LHCN-M2 (cell line): ENCODE data around the gene SP140. TPM values are rescaled to one million over a fixed set of nuclear protein-coding genes. Genes with fewer than 3 reads are reported as not detected.
"Not testable (repeated sequence)": the region's sequence is repeated elsewhere in the genome, so short reads cannot be mapped to it uniquely, and the experiment has no call there.

ENCODE experiments used
- DNase-seq: peaks from one replicate; pipeline ENCODE4 v3.0.0-alpha.2; 2012; ENCODE audit warnings: low read depth
- total RNA-seq: library from RNA; depleted of rRNA; stranded (reverse); fragments of >200 nt; gene quantifications from 2 replicates; pipeline ENCODE4 v1.2.3, GENCODE V29; 2014

SP140 gene
- total RNA-seq, 1 experiment from 2014 or later: 0.34 TPM

DNA sequence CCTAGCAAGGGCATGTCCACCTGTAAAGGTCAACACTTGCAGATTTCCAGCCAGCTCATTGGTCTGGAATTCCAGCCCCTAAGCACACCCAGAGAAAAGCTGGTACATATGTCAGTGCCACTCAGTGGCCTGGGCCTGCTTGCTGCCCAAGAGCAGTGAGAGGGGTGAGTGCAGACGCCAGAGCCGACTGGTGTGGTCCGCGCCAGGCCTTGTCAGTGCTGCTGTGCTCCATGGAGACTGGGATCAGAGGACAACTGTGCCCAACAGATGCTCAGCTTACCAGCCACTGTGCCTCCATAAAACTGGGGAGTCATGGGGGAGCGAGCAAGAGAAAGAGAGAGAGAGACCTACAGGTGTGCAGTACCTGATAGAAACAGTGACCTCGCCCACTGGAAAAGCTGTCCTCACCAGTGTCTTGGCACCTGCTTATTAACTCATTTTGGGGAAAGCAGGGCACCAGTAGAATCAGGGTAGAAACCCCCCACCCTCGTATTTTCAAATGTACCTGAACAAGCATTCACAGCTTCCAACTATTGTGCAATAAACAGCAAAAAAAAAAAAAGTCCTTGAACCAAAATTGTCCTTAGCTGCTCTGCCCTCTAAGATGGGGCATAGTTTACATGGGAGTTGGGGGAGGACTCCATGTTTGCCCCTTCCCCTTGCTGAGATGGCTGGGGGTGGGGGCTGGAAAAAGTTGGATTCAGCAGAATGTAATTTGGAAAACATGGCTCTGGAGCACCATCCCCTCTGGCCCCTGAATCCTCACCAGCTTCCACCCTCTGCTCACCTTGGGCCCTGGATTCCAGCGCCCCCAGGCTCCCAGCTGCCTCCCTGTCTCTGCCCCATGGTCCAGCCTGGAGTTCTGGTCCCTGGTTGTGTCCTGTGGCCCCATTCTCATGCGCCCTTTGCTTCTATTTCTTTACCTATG, 100.0 kb downstream of the SP140 start:
- no peak for DNase-seq

- DNase-seq: peak; percentile 83
Measured at GRCh38 chr2:230326453-230327417, 101.2 kb downstream of the SP140 start, which contains the start of gene SP140L. Gene SP140L, plus strand, starts transcription at chr2:230327193. Its CDS starts 77 bp downstream, at chr2:230327270.

GRCh38 chr2:230327418-230328154, 102.0 kb downstream of the SP140 start:
- DNase-seq: peak; percentile 5

- no peak for DNase-seq
Measured at GRCh38 chr2:230328155-230328458, 102.6 kb downstream of the SP140 start.

- no peak for DNase-seq
Measured at GRCh38 chr2:230329946-230330605, 104.5 kb downstream of the SP140 start.

DNA sequence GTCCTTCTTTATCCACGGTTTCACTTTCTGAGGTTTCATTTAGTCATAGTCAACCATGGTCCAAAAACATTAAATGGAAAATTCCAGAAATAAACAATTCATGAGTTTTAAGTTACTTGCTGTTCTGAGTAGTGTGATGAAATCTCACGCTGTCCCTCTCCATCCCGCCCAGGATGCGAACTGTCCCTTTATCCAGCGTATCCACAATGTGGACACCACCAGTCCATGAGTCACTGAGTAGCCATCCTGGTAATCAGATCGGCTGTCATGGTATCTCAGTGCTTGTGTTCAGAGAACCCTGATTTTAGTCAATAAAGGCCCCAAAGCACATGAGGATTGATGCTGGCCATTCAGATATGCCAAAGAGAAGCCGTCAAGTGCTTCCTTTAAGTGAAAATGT, 105.2 kb downstream of the SP140 start:
- peak; percentile 89 for DNase-seq

DNA sequence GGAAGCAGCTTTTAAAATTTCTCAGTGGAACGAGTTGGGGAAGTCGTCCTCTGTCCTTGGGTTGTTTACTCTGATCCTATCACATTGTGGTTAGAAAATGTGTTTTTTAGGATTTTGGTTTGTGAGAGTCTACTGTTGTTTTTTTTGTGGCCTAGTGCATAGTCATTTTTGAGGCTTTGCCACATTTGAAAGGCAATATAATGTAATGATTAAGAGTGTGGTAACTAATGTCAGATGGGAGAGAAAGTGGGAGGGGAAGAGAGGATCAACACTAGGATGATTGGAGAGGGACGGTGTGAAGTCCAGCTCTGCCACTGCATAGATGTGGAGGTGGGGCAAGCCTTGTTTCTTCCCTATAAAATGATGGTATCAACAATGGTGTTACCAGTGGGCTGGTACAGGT, 109.9 kb downstream of the SP140 start:
- peak; percentile 15 for DNase-seq

DNA sequence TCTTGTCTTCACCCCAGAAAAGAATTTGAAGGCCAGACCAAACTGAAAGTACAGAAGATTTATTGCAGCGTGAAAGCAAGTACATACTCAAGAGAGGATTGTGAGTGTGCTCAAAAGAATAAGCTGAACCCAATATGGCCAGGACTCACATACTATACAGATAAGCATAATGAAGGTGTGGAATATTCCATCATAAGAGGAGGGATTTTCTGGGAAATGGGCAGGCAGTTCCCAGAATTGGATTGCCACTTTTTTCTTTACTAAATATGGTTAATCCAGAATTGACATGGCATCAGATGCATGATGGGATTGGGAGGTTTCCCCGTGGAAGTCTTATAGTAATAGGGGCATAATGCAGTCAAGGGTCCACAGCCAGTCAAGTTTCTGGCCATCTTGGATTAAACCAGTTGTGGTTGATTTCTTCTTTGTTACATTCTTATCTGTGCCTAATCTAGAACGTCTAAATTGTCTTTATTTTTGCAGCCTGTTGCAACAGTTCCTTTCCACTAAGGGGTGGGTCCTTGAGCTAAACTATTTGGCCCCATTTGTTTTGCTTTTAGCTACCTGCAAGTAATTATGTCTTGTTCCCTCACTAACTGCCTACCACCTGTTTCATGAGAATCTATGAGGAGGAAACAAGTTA, 110.4 kb downstream of the SP140 start:
- no peak for DNase-seq

DNA sequence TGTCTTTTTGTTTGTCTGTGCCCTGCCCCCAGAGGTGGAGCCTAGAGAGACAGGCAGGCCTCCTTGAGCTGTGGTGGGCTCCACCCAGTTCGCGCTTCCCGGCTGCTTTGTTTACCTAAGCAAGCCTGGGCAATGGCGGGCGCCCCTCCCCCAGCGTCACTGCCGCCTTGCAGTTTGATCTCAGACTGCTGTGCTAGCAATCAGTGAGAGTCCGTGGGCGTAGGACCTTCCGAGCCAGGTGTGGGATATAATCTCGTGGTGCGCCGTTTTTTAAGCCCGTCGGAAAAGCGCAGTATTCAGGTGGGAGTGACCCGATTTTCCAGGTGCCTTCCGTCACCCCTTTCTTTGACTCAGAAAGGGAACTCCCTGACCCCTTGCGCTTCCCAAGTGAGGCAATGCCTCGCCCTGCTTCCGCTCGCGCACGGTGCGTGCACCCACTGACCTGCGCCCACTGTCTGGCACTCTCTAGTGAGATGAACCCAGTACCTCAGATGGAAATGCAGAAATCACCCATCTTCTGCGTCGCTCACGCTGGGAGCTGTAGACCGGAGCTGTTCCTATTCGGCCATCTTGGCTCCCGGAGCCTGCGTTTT, 116.5 kb downstream of the SP140 start:
- not testable (repeated sequence) for DNase-seq

DNA sequence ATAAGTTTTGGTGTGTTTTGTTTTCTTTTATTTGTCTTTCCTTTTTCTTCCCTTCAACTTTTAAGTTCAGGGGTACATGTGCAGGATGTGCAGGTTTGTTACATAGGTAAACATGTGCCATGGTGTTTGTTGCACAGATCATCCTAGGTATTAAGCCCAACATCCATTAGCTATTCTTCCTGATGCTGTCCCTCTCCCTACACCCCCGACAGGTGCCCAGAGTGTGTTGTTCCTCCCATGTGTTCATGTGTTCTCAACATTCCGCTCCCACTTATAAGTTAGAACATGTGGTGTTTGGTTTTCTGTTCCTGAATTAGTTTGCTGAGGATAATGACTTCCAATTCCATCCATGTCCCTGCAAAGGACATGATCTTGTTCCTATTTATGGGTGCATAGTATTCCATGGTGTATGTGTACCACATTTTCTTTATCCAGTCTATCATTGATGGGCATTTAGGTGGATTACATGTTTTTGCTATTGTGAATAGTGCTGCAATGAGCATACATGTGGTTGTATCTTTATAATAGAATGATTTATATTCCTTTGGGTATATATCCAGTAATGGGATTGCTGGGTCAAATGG, 117.6 kb downstream of the SP140 start:
- DNase-seq: not testable (repeated sequence)

- peak; percentile 11 for DNase-seq
Measured at GRCh38 chr2:230343747-230344146, 118.2 kb downstream of the SP140 start.

DNA sequence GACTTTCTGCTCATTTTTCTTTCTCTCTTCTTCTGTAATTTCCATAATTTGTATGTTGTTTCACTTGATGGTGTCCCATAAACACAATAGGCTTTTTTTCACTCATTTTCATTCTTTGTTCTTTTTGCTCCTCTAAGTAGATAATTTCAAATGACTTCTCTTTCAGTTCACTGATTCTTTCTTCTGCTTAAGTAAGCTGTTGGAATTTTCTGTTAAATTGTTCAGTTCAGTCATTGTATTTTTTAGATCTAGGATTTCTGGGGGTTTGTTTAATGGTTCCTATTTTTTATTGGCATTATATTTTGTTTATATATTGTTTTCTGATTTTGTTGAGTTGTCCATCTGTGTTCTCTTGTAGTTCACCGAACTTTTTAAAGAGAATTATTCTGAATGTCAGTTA, 120.9 kb downstream of the SP140 start:
- no peak for DNase-seq

DNA sequence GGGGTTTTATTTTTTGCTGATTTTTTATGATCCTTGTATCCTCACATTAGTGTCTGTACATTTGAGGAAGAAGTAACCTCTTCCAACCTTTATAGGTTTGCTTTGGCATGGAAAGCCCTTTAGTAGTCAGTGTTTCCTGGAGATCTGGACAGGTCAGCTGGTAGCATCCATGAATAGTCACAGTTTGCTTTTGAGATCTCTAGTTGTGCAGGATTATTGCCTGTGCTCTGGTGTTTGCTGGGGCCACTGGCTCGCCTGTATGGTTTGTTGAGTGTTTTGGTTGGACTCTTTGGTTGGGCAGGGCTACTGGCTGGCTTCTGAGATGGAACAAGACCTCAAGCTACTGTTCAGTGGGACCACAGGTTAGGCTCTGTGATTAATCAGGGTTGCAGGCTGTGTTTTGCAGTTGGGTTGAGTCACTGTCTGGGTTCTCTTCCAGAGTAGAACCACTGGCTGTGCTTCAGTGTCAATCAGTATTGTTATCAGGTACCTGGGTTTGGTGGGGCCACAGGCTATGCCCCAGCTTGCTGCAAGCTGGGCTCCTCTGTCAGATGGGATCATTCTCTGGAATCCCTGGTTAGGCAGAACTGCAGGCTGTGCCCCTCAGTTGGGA, 121.5 kb downstream of the SP140 start:
- no peak for DNase-seq

DNA sequence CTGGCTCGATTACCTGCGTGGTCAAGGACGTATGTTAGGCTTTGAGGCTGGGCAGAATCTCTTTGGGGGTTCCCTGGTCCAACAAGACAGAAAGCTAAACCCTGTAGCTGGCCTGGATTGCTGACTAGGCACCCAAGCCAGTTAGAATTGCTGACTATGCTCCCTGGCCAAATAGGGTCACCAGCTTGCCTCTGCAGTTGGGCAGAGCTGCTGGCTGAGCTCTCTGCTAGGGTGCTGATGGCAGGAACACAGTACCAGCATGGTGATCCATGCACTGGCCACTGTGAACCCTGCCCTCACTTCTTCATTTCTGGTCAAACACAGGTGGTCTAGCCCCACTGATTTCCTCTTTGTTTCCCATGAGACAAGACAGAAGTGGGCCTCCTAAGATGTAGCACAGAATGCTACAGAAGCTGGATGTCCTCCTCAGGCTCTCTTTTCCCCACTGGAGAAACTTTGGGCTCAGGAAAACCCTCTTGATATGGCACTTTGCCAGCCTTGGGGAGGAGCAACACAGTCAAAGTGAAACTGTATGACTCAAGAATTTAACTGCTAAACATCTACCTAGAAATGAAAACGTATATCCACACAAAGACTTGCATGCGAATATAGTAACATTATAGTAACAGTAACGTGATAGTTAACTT, 122.2 kb downstream of the SP140 start:
- DNase-seq: peak; percentile 19

DNA sequence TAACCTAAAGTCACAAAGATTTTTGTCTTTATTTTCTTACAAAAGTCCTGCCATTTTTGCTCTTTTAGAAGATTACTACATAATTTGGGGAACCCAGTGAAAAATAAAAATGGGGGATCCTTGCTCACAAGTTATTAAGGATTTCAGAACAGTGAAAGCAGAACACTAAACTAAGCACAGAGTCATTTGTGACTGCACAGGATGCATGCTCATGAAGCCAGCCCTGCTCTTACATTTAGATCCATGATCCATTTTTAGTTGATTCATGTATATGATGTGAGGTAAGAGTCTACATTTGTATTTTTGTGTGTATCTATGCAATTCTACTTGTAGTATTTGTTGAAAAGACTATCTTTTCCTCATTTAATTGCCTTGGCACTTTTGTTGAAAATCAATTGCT, 123.3 kb downstream of the SP140 start:
- DNase-seq: no peak

GRCh38 chr2:230356084-230356483, 130.5 kb downstream of the SP140 start:
- DNase-seq: peak; percentile 59

DNA sequence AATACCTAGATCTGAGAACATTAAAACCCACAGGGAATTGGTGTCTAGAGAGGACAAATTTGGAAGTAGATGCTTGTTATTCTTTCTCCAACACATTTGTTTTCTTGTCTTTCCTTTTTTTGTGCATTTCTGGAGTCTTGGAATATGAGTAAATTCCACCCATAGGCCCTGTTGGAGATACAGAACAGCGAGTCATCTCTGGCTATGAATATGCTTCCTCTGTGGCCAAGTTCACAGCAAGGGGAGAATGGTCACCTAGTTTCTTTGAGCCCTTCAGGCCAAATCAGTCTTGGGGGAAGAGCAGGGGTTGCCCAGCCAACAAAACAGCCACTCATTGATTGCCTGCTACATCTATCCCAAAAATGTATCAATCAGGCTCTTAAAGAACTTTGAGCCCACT, 132.8 kb downstream of the SP140 start:
- peak; percentile 74 for DNase-seq

- DNase-seq: no peak
Measured at GRCh38 chr2:230360028-230360427, 134.5 kb downstream of the SP140 start.
